Activated CD8-positive, alpha-beta memory T cell treated with anti-CD3 and anti-CD28 coated beads, Interleukin-2, amount 50 U/mL, for 24 hours (primary cell): ENCODE measurements around the gene PDE7B.
"Not testable (repeated sequence)": the region's sequence is repeated elsewhere in the genome, so short reads cannot be mapped to it uniquely, and the experiment has no call there.

Experiments
- DNase-seq: peaks from one replicate; pipeline ENCODE4 v3.0.0-alpha.2; 2020; ENCODE audit errors: extremely low read depth

Gene PDE7B

GRCh38 chr6:136181512-136181833 is 330.0 kb downstream of the PDE7B start:
- no peak for DNase-seq

- no peak for DNase-seq
Observed at GRCh38 chr6:136181861-136182260, 330.4 kb downstream of the PDE7B start.

GRCh38 chr6:136184738-136185137 is 333.2 kb downstream of the PDE7B start:
- DNase-seq = no peak

GRCh38 chr6:136186363-136186762 is 334.9 kb downstream of the PDE7B start:
- no peak for DNase-seq

- no peak for DNase-seq
Observed at GRCh38 chr6:136188486-136188885, 337.0 kb downstream of the PDE7B start.

- DNase-seq = no peak
Observed at GRCh38 chr6:136189104-136189503, 337.6 kb downstream of the PDE7B start.

GRCh38 chr6:136191606-136192312 is 340.3 kb downstream of the PDE7B start:
- DNase-seq = no peak

- no peak for DNase-seq
Observed at GRCh38 chr6:136192902-136193301, 341.4 kb downstream of the PDE7B start.

- DNase-seq = no peak
Observed at GRCh38 chr6:136201732-136202131, 350.2 kb downstream of the PDE7B start.

GRCh38 chr6:136208783-136209182 is 357.3 kb downstream of the PDE7B start:
- DNase-seq = no peak

GRCh38 chr6:136209496-136209895 is 358.0 kb downstream of the PDE7B start:
- DNase-seq = no peak

- DNase-seq = no peak
Observed at GRCh38 chr6:136210398-136211165, 359.1 kb downstream of the PDE7B start.

- no peak for DNase-seq
Observed at GRCh38 chr6:136212608-136213007, 361.1 kb downstream of the PDE7B start.

GRCh38 chr6:136213012-136213539 is 361.6 kb downstream of the PDE7B start:
- DNase-seq = no peak

GRCh38 chr6:136213853-136214252 is 362.4 kb downstream of the PDE7B start:
- no peak for DNase-seq

GRCh38 chr6:136216503-136217401 is 365.3 kb downstream of the PDE7B start:
- DNase-seq = no peak

GRCh38 chr6:136224974-136225373 is 373.5 kb downstream of the PDE7B start:
- not testable (repeated sequence) for DNase-seq

- DNase-seq = peak; percentile 8
Observed at GRCh38 chr6:136225496-136225895, 374.0 kb downstream of the PDE7B start.

- peak; percentile 14 for DNase-seq
Observed at GRCh38 chr6:136226027-136226673, 374.6 kb downstream of the PDE7B start.

- DNase-seq = no peak
Observed at GRCh38 chr6:136226674-136227377, 375.3 kb downstream of the PDE7B start.

- no peak for DNase-seq
Observed at GRCh38 chr6:136228814-136229213, 377.3 kb downstream of the PDE7B start.
